ENCODE measurements around the gene ATP6V0C.
A peak's percentile ranks its signal among the peaks of the same experiment; 100 is the strongest.

ATP6V0C gene

DNA sequence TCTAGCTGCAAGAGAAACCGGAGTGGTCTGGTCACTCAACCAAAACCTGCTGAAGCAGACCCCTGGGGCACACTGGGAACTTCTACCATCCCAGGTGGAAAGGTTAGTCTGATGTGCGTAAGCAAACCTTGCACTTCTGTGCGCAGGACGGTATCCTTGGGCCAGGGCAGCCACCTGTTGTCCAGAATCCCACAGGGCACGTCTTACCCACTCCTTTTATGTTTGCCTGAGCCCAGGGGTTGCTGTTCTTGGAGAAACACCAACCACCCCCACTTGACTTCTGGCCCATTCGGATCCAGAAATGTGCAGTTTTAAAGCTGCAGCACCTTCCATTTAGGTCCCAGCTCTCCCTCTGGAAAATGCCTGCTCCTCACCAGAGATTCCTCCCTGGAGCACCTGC is 20.1 kb upstream of the ATP6V0C start:
- H2AK5ac ChIP-seq (ENCODE audit: low read depth, low read length), result no peak overlapping the region
- H3K4ac ChIP-seq (ENCODE audit: low read length), result no peak overlapping the region
- H2BK120ac ChIP-seq (ENCODE audit: low read depth, low read length), result no peak overlapping the region
- H3K36me3 ChIP-seq (replicated peaks in 1 of 2; ENCODE audit: control insufficient read depth in 2 of 2, insufficient read depth in 2 of 2, low read length in 2 of 2), result peaks cover 15 to 33% of the 10 kb centered on the region in 2 donors
- peaks cover 4% of the 10 kb centered on the region for H3K79me1 ChIP-seq (ENCODE audit: low read depth, low read length)
- H3K4me2 ChIP-seq (ENCODE audit: insufficient read depth, low read length, poor library complexity, severe bottlenecking), result no peak overlapping the region
- H3K27me3 ChIP-seq (ENCODE audit: control insufficient read depth in 3 of 3, insufficient read depth in 3 of 3, low read depth in 1 of 3, low read length in 3 of 3), result no peaks in the 10 kb centered on the region
- no peak overlapping the region for H3K14ac ChIP-seq (ENCODE audit: low read length)
- no peak overlapping the region for H2BK12ac ChIP-seq (ENCODE audit: low read length)
- no CpG with 5 or more reads among the region's 6 CpGs for WGBS, 2 donors (ENCODE audit: extremely low coverage in 2 of 2, insufficient read length in 2 of 2, insufficient replicate concordance in 1 of 2)
- no peak overlapping the region for H3K23ac ChIP-seq (ENCODE audit: low read depth, low read length, poor library complexity)
- no peak for DNase-seq (ENCODE audit: low spot score)
- H3K9ac ChIP-seq (ENCODE audit: low read depth, low read length, poor library complexity), result no peak overlapping the region
- no peak overlapping the region for H4K91ac ChIP-seq (ENCODE audit: low read depth, low read length, poor library complexity)
- no peak overlapping the region for H3K4me3 ChIP-seq (ENCODE audit: low read length in 2 of 2)
- H2BK15ac ChIP-seq (ENCODE audit: low read length), result no peak overlapping the region
- H3K27ac ChIP-seq (replicated peaks; ENCODE audit: low read length), result no peak overlapping the region
- no peaks in the 10 kb centered on the region for H3K9me3 ChIP-seq (replicated peaks in 1 of 2; ENCODE audit: control insufficient read depth in 2 of 2, insufficient read depth in 1 of 2, low read depth in 1 of 2, low read length in 2 of 2)
- no peak overlapping the region for H4K8ac ChIP-seq (ENCODE audit: low read depth, low read length)
- no peaks in the 10 kb centered on the region for H3K4me1 ChIP-seq (ENCODE audit: control insufficient read depth in 2 of 2, insufficient read depth in 1 of 2, low read depth in 1 of 2, low read length in 2 of 2)
- no peak overlapping the region for H2AFZ ChIP-seq (ENCODE audit: low read length)
- no peak overlapping the region for H2BK5ac ChIP-seq (ENCODE audit: low read length)
- no peak overlapping the region for H3K18ac ChIP-seq (ENCODE audit: low read length)

- no peak overlapping the region for H3K23ac ChIP-seq (ENCODE audit: low read depth, low read length, poor library complexity)
- no peak overlapping the region for H4K91ac ChIP-seq (ENCODE audit: low read depth, low read length, poor library complexity)
- H3K27ac ChIP-seq (replicated peaks; ENCODE audit: low read length), result no peak overlapping the region
- H2BK15ac ChIP-seq (ENCODE audit: low read length), result no peak overlapping the region
- H3K4me3 ChIP-seq (ENCODE audit: low read length in 2 of 2), result no peak overlapping the region
- H3K9me3 ChIP-seq (replicated peaks in 1 of 2; ENCODE audit: control insufficient read depth in 2 of 2, insufficient read depth in 1 of 2, low read depth in 1 of 2, low read length in 2 of 2), result no peaks in the 10 kb centered on the region
- H3K4me2 ChIP-seq (ENCODE audit: insufficient read depth, low read length, poor library complexity, severe bottlenecking), result no peak overlapping the region
- no peak overlapping the region for H3K9ac ChIP-seq (ENCODE audit: low read depth, low read length, poor library complexity)
- no peak for DNase-seq (ENCODE audit: low spot score)
- no peak overlapping the region for H2AK5ac ChIP-seq (ENCODE audit: low read depth, low read length)
- no peaks in the 10 kb centered on the region for H3K27me3 ChIP-seq (ENCODE audit: control insufficient read depth in 3 of 3, insufficient read depth in 3 of 3, low read depth in 1 of 3, low read length in 3 of 3)
- no peak overlapping the region for H4K8ac ChIP-seq (ENCODE audit: low read depth, low read length)
- no peak overlapping the region for H3K14ac ChIP-seq (ENCODE audit: low read length)
- peaks cover 19 to 39% of the 10 kb centered on the region in 2 donors for H3K36me3 ChIP-seq (replicated peaks in 1 of 2; ENCODE audit: control insufficient read depth in 2 of 2, insufficient read depth in 2 of 2, low read length in 2 of 2)
- H2BK120ac ChIP-seq (ENCODE audit: low read depth, low read length), result no peak overlapping the region
- H3K18ac ChIP-seq (ENCODE audit: low read length), result no peak overlapping the region
- H2BK12ac ChIP-seq (ENCODE audit: low read length), result no peak overlapping the region
- WGBS, 2 donors (ENCODE audit: extremely low coverage in 2 of 2, insufficient read length in 2 of 2, insufficient replicate concordance in 1 of 2), result no CpG with 5 or more reads among the region's 5 CpGs
- H3K4me1 ChIP-seq (ENCODE audit: control insufficient read depth in 2 of 2, insufficient read depth in 1 of 2, low read depth in 1 of 2, low read length in 2 of 2), result no peaks in the 10 kb centered on the region
- H2BK5ac ChIP-seq (ENCODE audit: low read length), result no peak overlapping the region
- peaks cover 2% of the 10 kb centered on the region for H3K79me1 ChIP-seq (ENCODE audit: low read depth, low read length)
- no peak overlapping the region for H3K4ac ChIP-seq (ENCODE audit: low read length)
- no peak overlapping the region for H2AFZ ChIP-seq (ENCODE audit: low read length)
These were observed 19.1 kb upstream of the ATP6V0C start for GRCh38 chr16:2494616-2495015.

DNA sequence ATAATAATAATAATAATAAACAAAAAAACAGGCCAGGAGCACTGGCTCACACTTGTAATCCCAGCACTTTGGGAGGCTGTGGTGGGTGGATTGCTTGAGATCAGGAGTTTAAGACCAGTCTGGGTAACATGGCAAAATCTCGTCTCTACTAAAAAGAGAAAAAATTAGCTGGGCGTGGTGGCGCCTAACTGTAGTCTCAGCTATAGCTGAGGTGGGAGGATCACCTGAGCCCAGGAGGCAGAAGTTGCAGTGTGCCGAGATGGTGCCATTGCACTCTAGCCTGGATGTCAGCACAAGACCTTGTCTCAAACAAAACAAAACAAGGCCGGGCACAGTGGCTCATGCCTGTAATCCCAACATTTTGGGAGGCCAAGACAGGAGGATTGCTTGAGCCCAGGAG is 18.7 kb upstream of the ATP6V0C start:
- Histone ChIP-seq H3K27me3 (ENCODE audit: control insufficient read depth in 3 of 3, insufficient read depth in 3 of 3, low read depth in 1 of 3, low read length in 3 of 3) (no peaks in the 10 kb centered on the region), H3K9ac (ENCODE audit: low read depth, low read length, poor library complexity) (no peak overlapping the region), H2BK15ac (ENCODE audit: low read length) (no peak overlapping the region), H2BK120ac (ENCODE audit: low read depth, low read length) (no peak overlapping the region), H3K18ac (ENCODE audit: low read length) (no peak overlapping the region), H2BK5ac (ENCODE audit: low read length) (no peak overlapping the region), H3K27ac (replicated peaks; ENCODE audit: low read length) (no peak overlapping the region), H3K36me3 (replicated peaks in 1 of 2; ENCODE audit: control insufficient read depth in 2 of 2, insufficient read depth in 2 of 2, low read length in 2 of 2) (peaks cover 19 to 41% of the 10 kb centered on the region in 2 donors), H4K91ac (ENCODE audit: low read depth, low read length, poor library complexity) (no peak overlapping the region), H2BK12ac (ENCODE audit: low read length) (no peak overlapping the region), H3K4me3 (ENCODE audit: low read length in 2 of 2) (no peak overlapping the region), H2AFZ (ENCODE audit: low read length) (no peak overlapping the region), H2AK5ac (ENCODE audit: low read depth, low read length) (no peak overlapping the region), H3K4me1 (ENCODE audit: control insufficient read depth in 2 of 2, insufficient read depth in 1 of 2, low read depth in 1 of 2, low read length in 2 of 2) (no peaks in the 10 kb centered on the region), H3K4me2 (ENCODE audit: insufficient read depth, low read length, poor library complexity, severe bottlenecking) (no peak overlapping the region), H3K23ac (ENCODE audit: low read depth, low read length, poor library complexity) (no peak overlapping the region), H3K9me3 (replicated peaks in 1 of 2; ENCODE audit: control insufficient read depth in 2 of 2, insufficient read depth in 1 of 2, low read depth in 1 of 2, low read length in 2 of 2) (no peaks in the 10 kb centered on the region), H3K79me1 (ENCODE audit: low read depth, low read length) (peaks cover 2% of the 10 kb centered on the region), H3K4ac (ENCODE audit: low read length) (no peak overlapping the region), H3K14ac (ENCODE audit: low read length) (no peak overlapping the region), H4K8ac (ENCODE audit: low read depth, low read length) (no peak overlapping the region)
- no peak for DNase-seq (ENCODE audit: low spot score)
- WGBS, 2 donors (ENCODE audit: extremely low coverage in 2 of 2, insufficient read length in 2 of 2, insufficient replicate concordance in 1 of 2), result no CpG with 5 or more reads among the region's 5 CpGs

- Histone ChIP-seq H3K27ac (replicated peaks; ENCODE audit: low read length) (no peak overlapping the region), H2BK5ac (ENCODE audit: low read length) (no peak overlapping the region), H2AK5ac (ENCODE audit: low read depth, low read length) (no peak overlapping the region), H3K23ac (ENCODE audit: low read depth, low read length, poor library complexity) (peak overlapping the region; percentile 89), H3K79me1 (ENCODE audit: low read depth, low read length) (peaks cover 5% of the 10 kb centered on the region), H2BK15ac (ENCODE audit: low read length) (no peak overlapping the region), H3K14ac (ENCODE audit: low read length) (no peak overlapping the region), H3K4me2 (ENCODE audit: insufficient read depth, low read length, poor library complexity, severe bottlenecking) (no peak overlapping the region), H3K27me3 (ENCODE audit: control insufficient read depth in 3 of 3, insufficient read depth in 3 of 3, low read depth in 1 of 3, low read length in 3 of 3) (no peaks in the 10 kb centered on the region), H3K9ac (ENCODE audit: low read depth, low read length, poor library complexity) (peak overlapping the region; percentile 70), H3K18ac (ENCODE audit: low read length) (no peak overlapping the region), H2BK120ac (ENCODE audit: low read depth, low read length) (no peak overlapping the region), H3K4me1 (ENCODE audit: control insufficient read depth in 2 of 2, insufficient read depth in 1 of 2, low read depth in 1 of 2, low read length in 2 of 2) (peaks cover 2 to 3% of the 10 kb centered on the region in 2 donors), H2AFZ (ENCODE audit: low read length) (no peak overlapping the region), H3K4me3 (ENCODE audit: low read length in 2 of 2) (peak overlapping the region in 1 of 2 donors; percentile 18), H2BK12ac (ENCODE audit: low read length) (peak overlapping the region; percentile 10), H4K8ac (ENCODE audit: low read depth, low read length) (peak overlapping the region; percentile 82), H4K91ac (ENCODE audit: low read depth, low read length, poor library complexity) (no peak overlapping the region), H3K36me3 (replicated peaks in 1 of 2; ENCODE audit: control insufficient read depth in 2 of 2, insufficient read depth in 2 of 2, low read length in 2 of 2) (peaks cover 19 to 40% of the 10 kb centered on the region in 2 donors), H3K9me3 (replicated peaks in 1 of 2; ENCODE audit: control insufficient read depth in 2 of 2, insufficient read depth in 1 of 2, low read depth in 1 of 2, low read length in 2 of 2) (no peaks in the 10 kb centered on the region), H3K4ac (ENCODE audit: low read length) (no peak overlapping the region)
- no CpG with 5 or more reads among the region's 62 CpGs for WGBS, 2 donors (ENCODE audit: extremely low coverage in 2 of 2, insufficient read length in 2 of 2, insufficient replicate concordance in 1 of 2)
- no peak for DNase-seq (ENCODE audit: low spot score)
These were observed 17.3 kb upstream of the ATP6V0C start for GRCh38 chr16:2496223-2497115.
